GM19328 (cell line): ENCODE results near the gene TIRAP.

Experiments
- ATAC-seq: cut with Tn5 transposase; IDR thresholded peaks from one replicate; pipeline ENCODE4 v1.9.1; 2021; ENCODE audit warnings: mild to moderate bottlenecking, moderate library complexity; ENCODE audit not compliant: unreplicated experiment

TIRAP gene

GRCh38 chr11:126339863-126340434 lies 57.1 kb downstream of the TIRAP start:
- no peak for ATAC-seq

DNA sequence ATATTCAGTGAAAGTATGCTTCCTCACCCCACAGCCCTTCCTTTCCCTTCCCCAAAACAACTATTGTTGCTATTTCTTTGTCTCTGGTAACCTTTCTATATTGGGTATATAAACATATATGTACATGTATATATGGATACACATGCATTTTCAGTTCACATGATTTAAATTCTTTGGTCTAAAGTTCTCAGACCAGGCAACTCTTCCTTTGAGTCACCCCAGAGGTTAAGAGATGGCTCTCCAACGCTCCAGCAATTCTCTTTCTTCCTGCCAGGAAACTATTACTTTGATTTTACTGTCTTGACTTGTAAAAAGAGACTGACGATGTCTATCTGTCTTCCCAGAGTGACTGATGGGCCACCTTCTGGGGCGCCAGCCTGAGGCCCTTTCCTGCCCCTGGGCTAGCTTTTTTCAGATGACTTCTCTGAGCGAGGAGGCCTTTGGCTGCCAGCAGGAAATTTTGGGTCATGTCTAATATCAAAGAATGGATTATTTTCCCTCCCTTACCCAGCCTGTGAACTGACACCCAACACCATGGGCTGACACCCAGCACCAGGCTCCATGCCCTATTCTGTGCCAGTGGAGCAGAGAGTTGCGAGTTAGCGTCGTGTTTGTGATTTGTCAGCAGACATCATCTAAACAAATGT lies 58.2 kb downstream of the TIRAP start:
- no peak for ATAC-seq

DNA sequence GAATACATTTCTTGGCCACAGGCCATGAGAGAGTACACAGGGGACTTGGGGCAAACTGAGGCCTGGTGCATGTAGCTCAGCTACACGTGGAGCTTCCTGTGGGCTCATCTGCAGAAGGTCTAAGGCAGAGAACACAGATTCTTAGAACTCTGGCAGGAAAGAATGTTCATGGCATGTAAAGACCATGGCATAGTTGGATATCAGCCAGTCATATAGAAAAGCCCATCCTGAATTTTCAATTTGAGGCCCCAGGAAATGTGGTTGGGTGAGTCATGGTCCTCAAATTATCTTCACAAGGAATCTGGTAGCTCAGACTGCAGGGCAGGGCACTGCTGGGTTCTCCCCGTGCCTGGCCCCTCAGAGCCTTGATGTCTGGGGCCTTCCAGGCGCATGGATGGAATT lies 58.9 kb downstream of the TIRAP start:
- ATAC-seq, result no peak

GRCh38 chr11:126343051-126343450 lies 60.2 kb downstream of the TIRAP start:
- ATAC-seq, result no peak
